SW 1271 (cell line): ENCODE results near the gene CFAP410.
"Not testable (repeated sequence)": the region's sequence is repeated elsewhere in the genome, so short reads cannot be mapped to it uniquely, and the experiment has no call there.

Experiments
- DNase-seq, 2 experiments: peaks; one replicate each; lab custom pipeline; 2025; lab: John Stamatoyannopoulos, UW

Gene CFAP410

GRCh38 chr21:44368711-44369446 is 29.7 kb upstream of the CFAP410 start:
- no peak for DNase-seq

- DNase-seq = no peak
Observed at GRCh38 chr21:44366586-44367211, 27.5 kb upstream of the CFAP410 start.

- no peak for DNase-seq
Observed at GRCh38 chr21:44365967-44366585, 26.9 kb upstream of the CFAP410 start.

- DNase-seq = no peak
Observed at GRCh38 chr21:44365251-44365966, 26.2 kb upstream of the CFAP410 start.

- DNase-seq = no peak
Observed at GRCh38 chr21:44364151-44365053, 25.2 kb upstream of the CFAP410 start.

GRCh38 chr21:44363278-44363677 is 24.1 kb upstream of the CFAP410 start:
- DNase-seq = no peak

GRCh38 chr21:44361903-44362302 is 22.7 kb upstream of the CFAP410 start:
- not testable (repeated sequence) for DNase-seq

GRCh38 chr21:44360159-44360558 is 21.0 kb upstream of the CFAP410 start:
- no peak for DNase-seq

- no peak for DNase-seq
Observed at GRCh38 chr21:44359396-44359795, 20.2 kb upstream of the CFAP410 start.

- no peak for DNase-seq
Observed at GRCh38 chr21:44357064-44357837, 18.1 kb upstream of the CFAP410 start.

- DNase-seq = no peak
Observed at GRCh38 chr21:44356636-44357035, 17.4 kb upstream of the CFAP410 start.

GRCh38 chr21:44356160-44356559 is 17.0 kb upstream of the CFAP410 start:
- no peak for DNase-seq

GRCh38 chr21:44354775-44355771 is 15.9 kb upstream of the CFAP410 start:
- DNase-seq = no peak

- no peak for DNase-seq
Observed at GRCh38 chr21:44354001-44354405, 14.8 kb upstream of the CFAP410 start.

GRCh38 chr21:44353191-44353970 is 14.2 kb upstream of the CFAP410 start, which contains the start of gene TRPM2:
Gene TRPM2 (plus strand): TSS chr21:44353621. CDS start chr21:44353701, 80 bp downstream.
- no peak for DNase-seq

- DNase-seq = no peak
Observed at GRCh38 chr21:44352253-44352860, 13.2 kb upstream of the CFAP410 start.

- no peak for DNase-seq
Observed at GRCh38 chr21:44351535-44352252, 12.5 kb upstream of the CFAP410 start.
